SIG-M5 treated with dmso at 0.1 percent for 504 hours (cell line): ENCODE measurements around the gene MBD3L1.

ENCODE experiments used
- DNase-seq: peaks from one replicate; lab custom pipeline; 2025; ENCODE audit not compliant: unreplicated experiment; lab: John Stamatoyannopoulos, UW

The MBD3L1 gene

GRCh38 chr19:8880868-8881488 is 48.8 kb downstream of the MBD3L1 start:
- no peak for DNase-seq

GRCh38 chr19:8881512-8881911 is 49.3 kb downstream of the MBD3L1 start:
- no peak for DNase-seq

- DNase-seq: no peak
Observed at GRCh38 chr19:8884416-8884815, 52.2 kb downstream of the MBD3L1 start.

- DNase-seq: no peak
Observed at GRCh38 chr19:8887364-8887763, 55.2 kb downstream of the MBD3L1 start.

GRCh38 chr19:8890260-8890659 is 58.1 kb downstream of the MBD3L1 start:
- no peak for DNase-seq
